ENCODE measurements around the gene TBCA.

- TF ChIP-seq CTCF (IDR thresholded peaks at IDR 0.05) (no peak), POLR2A (IDR thresholded peaks at IDR 0.05) (no peak)
Observed at GRCh38 chr5:77650686-77651085, 125.5 kb downstream of the TBCA start.
